GM10266 (cell line): ENCODE results near the gene FIBCD1.

Experiments used
- DNase-seq: peaks from one replicate; pipeline ENCODE4 v3.0.0; 2012; ENCODE audit errors: extremely low spot score
- TF ChIP-seq, protein P1 (sequence below): IDR thresholded peaks from 2 replicates; pipeline ENCODE4 v1.5.1; 2012; ENCODE audit warnings: mild to moderate bottlenecking, low read depth; ENCODE audit not compliant: control insufficient read depth, insufficient read depth; ENCODE audit errors: missing control alignments

The FIBCD1 gene

DNA sequence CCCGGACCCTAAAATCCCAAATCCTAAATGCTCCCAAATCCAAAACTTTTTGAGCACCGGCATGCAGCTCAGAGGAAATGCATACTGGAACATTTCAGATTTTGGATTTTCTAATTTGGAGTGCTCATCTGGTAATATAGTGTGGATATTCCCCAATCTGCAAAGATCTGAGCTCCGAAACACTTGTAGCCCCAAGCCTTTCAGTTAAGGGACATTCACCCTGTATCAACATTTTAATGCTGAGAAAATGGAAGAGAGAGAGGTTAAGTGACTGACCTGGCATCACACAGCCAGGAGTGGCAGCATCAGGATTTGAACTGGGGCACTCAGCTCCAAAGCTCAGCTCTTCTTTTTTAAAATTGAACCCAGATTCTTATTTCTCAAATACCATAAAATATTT lies 73.1 kb downstream of the FIBCD1 start:
- no peak for DNase-seq
- TF ChIP-seq, protein P1, sequence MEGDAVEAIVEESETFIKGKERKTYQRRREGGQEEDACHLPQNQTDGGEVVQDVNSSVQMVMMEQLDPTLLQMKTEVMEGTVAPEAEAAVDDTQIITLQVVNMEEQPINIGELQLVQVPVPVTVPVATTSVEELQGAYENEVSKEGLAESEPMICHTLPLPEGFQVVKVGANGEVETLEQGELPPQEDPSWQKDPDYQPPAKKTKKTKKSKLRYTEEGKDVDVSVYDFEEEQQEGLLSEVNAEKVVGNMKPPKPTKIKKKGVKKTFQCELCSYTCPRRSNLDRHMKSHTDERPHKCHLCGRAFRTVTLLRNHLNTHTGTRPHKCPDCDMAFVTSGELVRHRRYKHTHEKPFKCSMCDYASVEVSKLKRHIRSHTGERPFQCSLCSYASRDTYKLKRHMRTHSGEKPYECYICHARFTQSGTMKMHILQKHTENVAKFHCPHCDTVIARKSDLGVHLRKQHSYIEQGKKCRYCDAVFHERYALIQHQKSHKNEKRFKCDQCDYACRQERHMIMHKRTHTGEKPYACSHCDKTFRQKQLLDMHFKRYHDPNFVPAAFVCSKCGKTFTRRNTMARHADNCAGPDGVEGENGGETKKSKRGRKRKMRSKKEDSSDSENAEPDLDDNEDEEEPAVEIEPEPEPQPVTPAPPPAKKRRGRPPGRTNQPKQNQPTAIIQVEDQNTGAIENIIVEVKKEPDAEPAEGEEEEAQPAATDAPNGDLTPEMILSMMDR = no peak

DNA sequence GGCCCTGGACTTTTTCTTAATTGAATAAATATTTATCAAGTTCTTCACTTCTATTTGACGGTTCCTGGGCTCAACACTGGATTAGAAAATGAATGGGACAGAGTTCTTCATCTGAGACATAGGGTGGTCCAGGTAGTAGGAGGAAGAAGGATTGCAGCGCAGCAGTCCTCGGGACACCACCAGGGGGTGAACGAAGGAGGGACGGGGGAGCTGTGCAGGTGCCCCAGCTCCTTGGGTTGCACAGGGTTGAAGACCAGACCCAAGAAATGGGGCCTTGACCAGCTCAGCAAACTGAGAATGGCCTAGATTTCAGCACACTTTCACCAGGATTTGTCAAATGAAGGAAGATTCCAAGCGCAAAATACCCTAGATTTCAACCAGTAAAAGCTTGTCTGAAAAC lies 74.5 kb downstream of the FIBCD1 start:
- TF ChIP-seq, protein P1 = no peak
- no peak for DNase-seq

DNA sequence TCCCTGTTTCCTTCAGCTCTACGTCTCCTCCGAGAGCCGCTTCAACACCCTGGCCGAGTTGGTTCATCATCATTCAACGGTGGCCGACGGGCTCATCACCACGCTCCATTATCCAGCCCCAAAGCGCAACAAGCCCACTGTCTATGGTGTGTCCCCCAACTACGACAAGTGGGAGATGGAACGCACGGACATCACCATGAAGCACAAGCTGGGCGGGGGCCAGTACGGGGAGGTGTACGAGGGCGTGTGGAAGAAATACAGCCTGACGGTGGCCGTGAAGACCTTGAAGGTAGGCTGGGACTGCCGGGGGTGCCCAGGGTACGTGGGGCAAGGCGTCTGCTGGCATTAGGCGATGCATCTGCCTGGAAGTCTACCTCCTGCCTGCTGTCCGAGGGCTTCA lies 76.3 kb downstream of the FIBCD1 start:
- TF ChIP-seq, protein P1 = no peak
- no peak for DNase-seq

DNA sequence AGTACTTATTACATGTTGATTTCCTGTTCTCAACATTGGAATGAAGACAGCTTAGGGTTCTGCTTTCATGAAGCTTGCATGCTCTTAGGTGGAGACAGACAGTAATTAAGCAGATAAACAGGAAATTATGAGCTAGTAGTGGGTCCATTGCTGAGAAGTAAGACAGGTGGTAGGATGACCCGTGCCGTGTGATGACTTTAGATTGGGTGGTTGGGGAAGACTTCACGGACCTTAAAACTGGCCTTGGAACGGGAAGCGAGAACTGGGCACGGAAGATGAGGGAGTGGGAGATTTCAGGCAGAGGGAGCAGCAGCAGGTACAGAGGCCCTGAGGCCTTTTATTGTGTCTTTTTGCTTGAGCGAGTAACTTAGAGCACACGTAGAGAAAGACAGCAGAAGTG lies 76.8 kb downstream of the FIBCD1 start:
- TF ChIP-seq, protein P1 = no peak

DNA sequence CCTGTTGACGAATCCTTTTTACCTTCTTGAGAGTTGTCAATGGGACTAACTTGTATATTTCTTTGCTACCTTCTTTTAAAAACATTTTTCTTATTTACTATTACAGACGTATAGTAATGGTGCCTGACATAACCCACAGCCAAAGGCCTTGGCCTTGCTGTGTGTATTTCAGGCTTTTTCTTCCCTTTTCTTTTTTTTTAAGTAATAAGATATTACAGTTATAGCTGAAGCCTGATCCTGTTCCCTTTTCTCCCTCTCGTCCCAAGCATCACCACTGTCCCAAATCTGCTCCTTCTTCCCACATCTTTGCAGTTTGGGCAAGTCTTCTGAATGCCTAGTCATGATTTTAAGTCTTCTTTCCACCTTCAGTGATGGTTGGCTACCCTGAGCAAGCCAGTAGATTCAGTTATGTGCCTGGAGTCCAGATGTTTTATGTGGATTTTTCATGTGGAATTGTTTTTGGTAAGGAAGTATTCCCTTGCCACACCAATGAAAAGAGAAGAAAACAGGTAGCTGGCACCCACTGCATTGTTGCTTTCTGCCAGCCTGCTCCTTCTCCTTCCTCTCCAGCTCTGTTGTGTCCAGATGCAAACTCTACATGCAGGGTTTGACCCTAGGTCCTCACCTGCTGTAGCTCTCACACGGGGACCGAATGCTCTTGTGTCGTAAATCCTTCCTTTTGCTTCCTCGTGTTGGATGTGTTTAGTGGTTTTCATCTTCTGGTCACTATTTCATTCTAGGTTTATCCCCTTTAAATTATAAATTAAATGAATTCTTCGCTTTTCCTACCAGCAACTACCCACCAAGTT lies 77.5 kb downstream of the FIBCD1 start:
- no peak for DNase-seq
- TF ChIP-seq, protein P1 = no peak

More for the DNA sequence above, 76.8 kb downstream of the FIBCD1 start:
- no peak for DNase-seq

DNA sequence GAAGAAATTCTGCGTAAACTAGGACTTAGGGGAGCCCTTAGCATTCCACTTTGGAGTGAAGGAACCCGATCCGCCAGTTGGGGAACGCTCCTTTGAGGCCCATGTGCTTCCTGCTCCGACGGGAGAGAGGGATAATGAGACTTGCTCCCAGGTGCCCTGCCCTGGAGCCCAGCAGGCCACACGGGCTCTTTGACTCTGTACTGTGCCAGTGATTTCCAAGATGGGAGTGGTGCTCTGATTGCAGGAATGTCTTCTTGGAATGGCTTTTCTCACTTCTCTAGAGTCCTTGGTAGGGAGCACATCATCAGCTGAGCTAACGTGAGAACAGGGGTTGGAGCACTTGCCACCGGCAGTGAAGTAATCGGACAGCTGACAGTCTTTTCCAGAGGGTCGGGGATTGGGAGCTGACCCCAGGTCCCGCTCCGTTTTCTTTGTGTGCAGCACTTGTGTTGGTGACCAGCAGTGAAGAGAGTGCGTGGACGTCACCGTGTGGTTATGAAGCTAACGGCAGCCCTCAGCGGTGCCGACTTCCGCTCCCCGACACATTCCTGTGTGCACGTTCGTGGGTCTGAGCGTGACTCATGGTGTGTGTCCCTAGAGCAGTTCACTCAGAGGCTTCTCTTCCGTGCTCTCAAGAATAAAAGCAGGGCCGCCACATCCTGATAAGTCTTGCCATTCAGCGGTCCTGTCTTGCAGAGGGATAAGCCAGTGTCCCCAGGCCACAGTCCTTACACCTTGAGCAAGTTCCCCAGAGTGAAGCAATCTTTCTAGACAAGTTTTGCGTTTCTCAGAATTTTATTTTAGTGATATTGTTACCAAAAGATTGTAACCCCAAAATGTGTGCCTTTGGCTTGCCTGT lies 78.4 kb downstream of the FIBCD1 start:
- no peak for DNase-seq
- TF ChIP-seq, protein P1 = no peak
